Subcutaneous adipose tissue (tissue), 4 donors: ENCODE results near the gene VPREB1. TPM values are rescaled to one million over a fixed set of nuclear protein-coding genes. Genes with fewer than 3 reads are reported as not detected.

Source experiments
- CTCF ChIP-seq: fragments of 450-650 bp; IDR thresholded peaks from one replicate; pipeline ENCODE4 v1.5.1; 2016; ENCODE audit warnings: low read depth, mild to moderate bottlenecking, control low read depth, antibody characterized with exemption, moderate library complexity
- total RNA-seq, 4 donors: library from RNA; depleted of rRNA; stranded (reverse); fragments of >200 nt; gene quantifications; one replicate each; pipeline ENCODE4 v1.1.0, GENCODE V29; 2016

The VPREB1 gene
- total RNA-seq, 4 donors from 2014 or later = not detected

GRCh38 chr22:22199634-22200033 is 45.0 kb upstream of the VPREB1 start:
- no peak for TF ChIP-seq CTCF

DNA sequence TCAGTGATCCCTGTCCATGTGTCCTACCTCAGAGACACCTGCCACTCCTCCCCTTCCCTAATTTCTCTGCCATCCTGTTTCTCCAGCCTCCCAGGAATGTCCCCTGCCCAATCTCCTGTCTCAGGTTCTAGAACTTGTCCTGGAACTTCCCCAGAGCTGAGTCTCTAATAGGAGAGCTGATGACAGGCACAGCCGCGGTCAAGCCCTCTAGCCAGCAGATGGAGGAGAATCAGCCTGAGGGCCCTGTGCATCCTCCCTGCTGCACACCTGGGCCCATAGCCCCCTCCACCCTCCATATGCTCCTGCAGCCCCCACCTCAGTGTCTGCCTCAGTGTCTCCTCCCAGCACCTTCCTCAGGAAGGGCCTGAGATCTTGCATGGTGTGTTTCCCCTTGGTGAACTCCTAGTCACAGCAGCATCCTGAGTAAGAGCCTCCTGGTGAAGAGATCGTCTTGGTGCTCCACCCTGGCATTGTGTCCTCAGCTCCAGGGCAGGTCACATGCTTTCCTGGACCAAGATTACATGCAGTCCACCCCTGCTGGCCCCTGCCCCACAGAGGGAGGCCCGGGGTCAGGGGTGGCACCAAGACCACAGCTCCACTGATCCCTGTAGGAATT is 43.9 kb upstream of the VPREB1 start:
- TF ChIP-seq CTCF = no peak

DNA sequence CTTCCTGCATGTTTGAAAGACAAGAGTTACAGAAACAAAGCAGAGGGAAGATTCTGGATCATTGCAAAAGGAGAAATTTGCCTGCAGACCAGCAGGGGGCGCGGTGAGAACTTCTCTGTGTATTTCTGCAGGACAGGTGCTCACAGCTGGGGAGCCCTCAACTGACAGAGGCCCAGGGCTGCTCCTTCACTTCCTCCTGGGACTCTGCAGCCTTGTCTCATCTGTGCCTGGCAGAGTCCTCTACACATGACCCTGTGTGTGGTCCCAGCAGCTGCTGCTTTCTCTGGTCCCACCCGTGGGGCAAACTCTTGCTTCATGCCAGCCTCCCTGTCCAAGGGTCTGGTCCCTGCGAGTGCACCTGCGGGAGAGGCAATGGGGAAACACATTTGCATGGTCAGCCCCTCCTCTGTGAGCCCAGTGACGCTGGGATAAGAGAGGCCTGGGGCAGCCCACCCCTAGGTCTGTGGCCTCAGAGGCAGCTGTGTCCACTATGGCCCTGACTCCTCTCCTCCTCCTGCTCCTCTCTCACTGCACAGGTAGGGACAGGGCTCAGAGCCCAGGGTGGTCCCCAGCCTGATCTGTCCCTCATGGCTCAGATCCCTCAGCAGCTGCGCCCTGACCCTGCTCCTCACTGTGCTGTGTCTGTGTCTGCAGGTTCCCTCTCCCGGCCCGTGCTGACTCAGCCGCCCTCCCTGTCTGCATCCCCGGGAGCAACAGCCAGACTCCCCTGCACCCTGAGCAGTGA is 43.2 kb upstream of the VPREB1 start:
- no peak for TF ChIP-seq CTCF

DNA sequence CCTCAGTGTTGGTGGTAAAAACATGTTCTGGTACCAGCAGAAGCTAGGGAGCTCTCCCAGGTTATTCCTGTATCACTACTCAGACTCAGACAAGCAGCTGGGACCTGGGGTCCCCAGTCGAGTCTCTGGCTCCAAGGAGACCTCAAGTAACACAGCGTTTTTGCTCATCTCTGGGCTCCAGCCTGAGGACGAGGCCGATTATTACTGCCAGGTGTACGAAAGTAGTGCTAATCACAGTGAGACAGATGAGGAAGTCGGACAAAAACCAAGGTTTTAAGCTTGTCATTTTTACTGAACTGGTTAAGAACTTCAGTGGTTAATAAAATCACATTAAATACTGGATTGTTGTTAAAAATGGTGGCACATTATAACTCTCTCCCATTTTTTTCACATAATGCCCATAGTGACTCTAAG is 42.6 kb upstream of the VPREB1 start:
- no peak for TF ChIP-seq CTCF

DNA sequence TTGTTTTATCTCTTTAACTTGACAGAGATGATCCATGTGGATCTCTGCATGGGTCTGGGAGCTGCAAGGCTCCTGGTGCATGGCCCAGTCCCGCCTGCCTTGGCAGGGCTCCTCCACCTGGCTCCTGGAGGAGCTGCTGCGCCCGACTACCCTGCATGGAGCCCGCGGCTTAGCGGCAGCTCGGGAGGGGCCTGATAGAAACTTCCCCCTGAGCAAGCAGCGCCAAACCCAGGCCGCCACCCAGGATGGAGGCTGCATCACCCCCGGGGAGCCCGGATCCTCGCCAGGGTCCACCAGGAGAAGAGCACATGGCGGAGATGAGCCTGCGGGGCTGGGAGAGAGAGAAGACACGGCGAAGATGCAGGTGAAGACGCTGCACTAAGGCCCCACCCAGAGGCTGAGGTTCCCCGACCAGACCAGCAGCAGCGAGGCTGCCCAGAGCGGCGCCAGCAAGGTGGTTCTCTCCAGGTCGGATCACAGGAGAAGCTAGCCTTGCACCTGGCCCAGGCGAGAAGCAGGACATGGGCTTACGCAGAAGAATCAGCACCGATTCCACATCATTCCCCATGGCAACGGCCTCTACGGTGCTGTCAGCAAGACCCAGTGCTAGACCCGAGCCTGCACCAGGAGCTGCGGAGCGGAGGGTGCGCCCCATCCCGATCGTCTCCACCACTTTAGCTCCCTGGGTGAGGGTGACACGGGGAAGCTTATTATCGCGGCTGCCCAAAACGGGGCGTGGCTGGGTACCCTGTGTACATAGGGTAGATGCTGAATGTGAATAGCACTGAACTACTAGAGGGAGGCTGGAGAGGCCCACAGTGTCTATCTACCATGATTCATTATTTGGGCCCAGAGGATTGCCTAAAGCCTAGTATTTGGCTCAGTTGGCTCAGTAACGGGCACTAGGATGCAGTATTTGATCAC is 41.3 kb upstream of the VPREB1 start:
- no peak for TF ChIP-seq CTCF

DNA sequence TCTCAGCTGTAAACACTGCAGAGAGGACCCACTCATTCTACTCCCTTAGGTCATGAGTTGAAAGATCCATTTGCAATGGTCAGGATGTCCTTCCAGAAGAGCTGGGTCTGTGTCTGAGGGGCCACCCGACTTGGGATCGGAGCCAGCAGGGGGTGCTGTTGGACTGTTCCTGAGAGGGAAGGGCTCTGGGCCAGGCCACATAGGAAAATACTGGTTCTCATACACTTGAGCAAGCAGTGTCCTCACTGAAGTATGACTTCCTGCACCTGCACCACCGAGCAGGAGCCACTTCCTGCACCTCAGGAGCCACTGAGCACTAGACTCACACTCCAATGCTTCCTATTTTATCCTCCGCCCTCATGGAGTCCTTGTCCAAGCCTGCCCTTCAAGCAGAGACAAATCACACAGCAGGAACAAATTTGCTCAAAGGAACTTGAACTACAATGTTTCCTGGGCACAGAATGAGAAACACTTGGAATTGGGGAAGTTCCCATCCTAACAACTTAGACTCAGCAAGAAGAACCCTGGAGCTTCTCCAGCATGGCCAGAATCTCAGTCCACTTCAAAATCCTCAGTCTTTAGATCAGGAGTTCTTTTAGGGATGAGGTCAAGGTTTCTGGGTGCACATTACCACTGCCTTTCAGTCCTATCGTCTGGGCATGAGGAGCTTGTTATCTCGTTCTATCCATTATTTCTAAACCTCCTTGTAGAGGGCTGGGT is 36.6 kb upstream of the VPREB1 start:
- TF ChIP-seq CTCF = no peak
